GM18867 (cell line): ENCODE measurements around the gene SYT4.
"Not testable (repeated sequence)": the region's sequence is repeated elsewhere in the genome, so short reads cannot be mapped to it uniquely, and the experiment has no call there.

Experiments
- ATAC-seq: cut with Tn5 transposase; IDR thresholded peaks from one replicate; pipeline ENCODE4 v1.9.1; 2021; ENCODE audit warnings: mild to moderate bottlenecking, moderate library complexity; ENCODE audit not compliant: unreplicated experiment

SYT4 gene, protein sequence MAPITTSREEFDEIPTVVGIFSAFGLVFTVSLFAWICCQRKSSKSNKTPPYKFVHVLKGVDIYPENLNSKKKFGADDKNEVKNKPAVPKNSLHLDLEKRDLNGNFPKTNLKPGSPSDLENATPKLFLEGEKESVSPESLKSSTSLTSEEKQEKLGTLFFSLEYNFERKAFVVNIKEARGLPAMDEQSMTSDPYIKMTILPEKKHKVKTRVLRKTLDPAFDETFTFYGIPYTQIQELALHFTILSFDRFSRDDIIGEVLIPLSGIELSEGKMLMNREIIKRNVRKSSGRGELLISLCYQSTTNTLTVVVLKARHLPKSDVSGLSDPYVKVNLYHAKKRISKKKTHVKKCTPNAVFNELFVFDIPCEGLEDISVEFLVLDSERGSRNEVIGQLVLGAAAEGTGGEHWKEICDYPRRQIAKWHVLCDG

DNA sequence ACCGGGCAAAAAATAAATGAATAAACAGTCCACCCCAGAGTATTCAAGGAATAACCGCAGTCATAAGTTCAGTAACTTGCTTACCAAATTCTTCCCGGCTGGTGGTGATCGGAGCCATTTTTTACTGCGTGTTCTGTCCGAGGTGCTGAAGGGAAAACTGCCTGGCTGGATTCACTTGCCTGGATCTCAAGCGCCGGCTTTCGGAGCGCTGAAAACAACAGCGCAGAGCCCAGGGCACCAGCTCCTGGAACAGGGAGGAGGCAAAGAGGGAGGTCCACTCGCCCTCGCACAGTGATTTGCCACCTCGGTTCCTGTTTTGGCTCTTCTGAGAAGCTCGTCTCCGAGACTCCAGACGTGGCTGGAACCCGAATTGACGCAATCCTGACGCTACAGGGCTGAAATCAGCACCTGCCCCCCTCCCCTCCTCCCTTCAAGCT, at the start of gene SYT4:
TSS of gene SYT4 (minus strand) at position 327 of the 437 bp plus-strand sequence. CDS start at position 118, 209 bp downstream.
- no peak for ATAC-seq

DNA sequence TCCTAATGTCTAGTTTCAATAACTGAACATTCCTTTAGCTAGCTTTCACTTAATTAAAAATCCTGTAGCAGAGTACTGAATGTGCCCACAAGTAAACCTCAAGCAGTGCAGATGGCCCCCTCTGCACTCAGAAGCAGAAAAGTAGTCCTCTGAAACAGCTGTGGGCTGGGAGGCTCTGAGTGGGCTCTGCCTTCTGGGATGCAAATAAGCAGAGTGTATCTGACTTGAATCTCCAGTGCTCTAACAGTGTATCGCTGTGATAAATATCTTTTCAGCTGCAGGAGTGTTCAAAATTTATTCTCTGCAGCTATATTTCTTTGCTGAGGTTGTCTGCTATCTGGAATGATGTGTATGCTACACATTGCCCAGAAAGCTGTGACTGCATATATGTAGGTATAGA, 44.8 kb upstream of the SYT4 start:
- no peak for ATAC-seq

DNA sequence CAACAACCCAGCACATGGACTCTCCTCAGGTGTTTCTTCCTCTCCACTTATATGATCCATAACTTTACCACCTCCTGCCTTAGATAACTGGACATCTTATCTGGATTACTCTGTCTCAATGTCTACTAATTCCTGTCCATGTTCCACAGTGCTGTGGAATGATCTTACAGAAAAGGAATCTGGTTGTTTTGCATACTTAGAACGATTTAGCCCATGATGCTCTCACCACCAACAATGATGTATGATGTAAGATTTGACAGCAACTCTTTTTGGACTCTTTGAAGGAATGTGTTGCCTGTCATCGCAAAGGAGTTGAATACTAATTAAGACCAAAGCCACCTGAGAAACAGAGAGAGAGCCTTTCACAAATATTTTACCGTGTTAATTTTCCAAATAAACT, 37.7 kb upstream of the SYT4 start:
- no peak for ATAC-seq

DNA sequence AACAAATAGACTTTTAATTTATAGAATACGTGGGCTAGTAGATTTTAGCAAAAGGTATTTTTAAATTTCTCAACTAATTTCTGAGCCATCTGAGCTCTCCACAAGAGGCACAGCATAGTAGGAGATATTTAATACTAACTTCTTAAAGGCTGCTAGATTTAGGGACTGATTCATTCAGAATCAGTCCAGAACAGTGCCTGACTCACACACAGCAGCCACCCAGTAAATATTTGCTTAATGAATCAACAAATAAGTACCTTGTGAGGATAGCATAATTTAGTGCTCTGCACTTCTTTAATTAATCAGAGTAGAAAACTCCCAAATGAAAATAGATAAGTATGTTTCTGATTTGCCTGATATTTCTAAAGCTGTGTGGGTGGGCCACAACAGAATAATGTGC, 35.6 kb upstream of the SYT4 start:
- no peak for ATAC-seq

DNA sequence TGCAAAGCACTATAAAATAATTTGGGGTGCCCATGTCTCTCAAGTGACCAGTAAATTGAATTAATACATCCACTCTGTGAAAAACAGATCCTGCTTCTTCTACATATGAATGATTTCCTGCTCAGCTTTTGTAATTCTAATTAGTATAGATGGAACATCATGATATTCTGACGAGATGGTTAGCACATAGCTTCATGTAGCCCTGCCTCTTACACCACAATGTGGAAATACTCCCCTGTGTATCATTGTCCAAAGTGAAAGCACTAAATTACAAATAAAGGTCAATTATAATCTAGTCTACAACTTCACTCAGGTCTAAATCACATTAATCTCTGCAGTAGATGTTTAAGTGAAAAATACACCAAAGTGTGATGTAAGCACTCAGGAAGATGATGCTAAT, 32.9 kb upstream of the SYT4 start:
- no peak for ATAC-seq

DNA sequence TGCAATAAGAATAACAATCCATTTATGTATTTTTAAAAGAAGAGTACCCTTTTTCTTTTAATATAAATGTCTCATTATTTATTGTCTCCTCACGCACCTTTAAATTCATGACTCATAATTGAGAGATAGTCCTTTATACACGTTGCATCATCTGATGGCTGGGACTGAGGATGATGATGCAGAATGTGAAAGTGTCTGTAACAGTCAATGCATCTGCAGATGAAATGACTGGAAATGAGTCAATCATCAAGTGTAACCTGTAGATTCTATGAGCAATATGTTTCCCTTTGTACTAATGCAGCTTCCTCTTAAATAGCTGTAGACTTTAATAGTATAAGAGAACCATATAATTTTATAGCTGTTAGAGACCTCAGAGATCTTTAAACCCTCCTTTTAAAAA, 26.1 kb upstream of the SYT4 start:
- ATAC-seq: no peak

DNA sequence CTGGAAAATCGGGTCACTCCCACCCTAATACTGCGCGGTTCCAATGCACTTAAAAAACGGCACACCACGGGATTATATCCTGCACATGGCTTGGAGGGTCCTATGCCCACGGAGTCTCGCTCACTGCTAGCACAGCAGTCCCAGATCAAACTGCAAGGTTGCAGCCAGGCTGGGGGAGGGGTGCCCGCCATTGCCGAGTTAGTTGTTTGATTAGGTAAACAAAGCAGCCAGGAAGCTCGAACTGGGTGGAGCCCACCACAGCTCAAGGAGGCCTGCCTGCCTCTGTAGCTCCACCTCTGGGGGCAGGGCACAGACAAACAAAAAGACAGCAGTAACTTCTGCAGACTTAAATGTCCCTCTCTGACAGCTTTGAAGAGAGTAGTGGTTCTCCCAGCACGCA, 8.9 kb upstream of the SYT4 start:
- not testable (repeated sequence) for ATAC-seq

DNA sequence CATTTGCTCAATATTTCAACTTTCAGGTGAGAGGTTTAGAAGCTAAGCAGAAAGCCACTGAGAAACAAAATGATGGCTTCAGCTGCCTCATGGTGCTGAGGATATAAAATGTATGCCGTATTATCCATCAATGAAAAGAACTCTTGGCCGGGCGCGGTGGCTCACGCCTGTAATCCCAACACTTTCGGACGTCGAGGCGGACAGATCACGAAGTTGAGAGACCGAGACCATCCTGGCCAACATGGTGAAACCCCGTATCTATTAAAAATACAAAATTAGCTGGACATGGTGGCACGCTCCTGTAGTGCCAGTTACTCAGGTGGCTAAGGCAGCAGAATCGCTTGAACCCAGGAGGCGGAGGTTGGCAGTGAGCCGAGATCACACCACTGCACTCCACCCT, 6.0 kb upstream of the SYT4 start:
- no peak for ATAC-seq

DNA sequence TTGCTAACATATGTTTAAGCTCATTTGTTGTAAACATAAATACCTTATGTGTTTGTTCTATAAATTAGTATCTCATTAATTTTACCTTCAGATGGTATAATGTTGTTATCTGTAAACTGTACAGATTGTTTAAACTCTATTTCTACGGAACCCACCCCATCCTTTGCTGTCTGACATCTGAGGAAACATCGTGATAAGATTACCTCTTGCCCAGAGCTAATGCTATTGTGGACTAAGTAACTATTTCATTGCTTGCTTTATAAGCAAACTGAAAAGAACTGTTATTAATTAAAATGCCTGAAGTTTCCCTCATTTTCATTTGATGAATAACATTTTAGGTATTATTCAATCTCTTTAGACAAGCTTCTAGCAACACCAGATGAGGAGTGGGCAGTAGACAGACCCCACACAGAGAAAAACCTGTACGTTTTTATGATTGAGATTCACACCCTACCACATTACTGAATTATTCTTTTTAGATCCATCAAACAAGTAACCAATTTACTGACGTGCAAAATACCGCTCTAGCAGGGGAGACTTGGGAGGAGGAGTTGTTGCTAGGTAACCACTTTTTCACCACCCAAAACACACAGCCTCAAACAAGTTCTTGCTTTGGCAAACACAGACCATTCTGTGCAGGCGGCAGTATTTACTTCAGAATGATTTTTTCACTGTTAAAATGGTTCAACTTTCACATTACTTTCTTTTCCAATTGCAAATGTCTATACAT, 1.9 kb upstream of the SYT4 start:
- ATAC-seq: peak; percentile 79

DNA sequence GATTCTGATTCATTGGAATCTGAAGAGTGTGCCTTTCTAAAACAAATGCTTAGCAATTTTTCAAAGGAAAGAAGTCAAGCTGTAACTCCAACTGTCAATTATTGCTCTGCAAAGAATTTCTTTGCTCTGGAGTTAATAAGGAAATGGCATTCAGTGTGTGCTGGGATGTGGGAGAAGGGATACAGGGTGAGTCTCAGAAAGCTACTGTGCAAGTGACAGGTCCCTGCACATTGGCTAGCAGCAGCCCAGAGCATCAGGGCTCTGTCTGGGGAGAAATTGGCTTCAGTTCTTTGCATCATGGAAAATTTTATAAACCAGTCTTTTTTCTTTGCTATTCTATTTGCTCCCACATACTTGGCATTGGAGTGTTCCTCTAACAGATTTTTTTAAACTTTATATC, 1.1 kb upstream of the SYT4 start:
- ATAC-seq: no peak

DNA sequence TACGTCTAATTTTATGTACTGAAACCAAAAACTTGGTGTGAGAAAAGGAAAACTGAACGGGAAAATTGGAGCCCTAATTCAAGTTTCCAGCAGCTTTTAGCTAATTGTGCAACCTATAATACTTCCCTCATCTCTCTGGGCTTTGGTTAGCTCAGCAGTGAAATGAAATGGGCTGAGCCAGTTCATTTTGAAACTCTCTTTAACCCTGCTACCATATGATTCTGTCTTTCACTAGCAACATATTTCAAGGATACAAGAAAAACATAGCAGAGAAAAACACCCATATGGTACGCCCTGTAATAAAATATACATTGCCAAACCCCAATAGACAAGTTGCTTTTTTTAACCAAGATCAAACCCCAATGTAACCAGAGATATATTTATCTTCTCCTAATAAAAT, 799 bp downstream of the SYT4 start:
- no peak for ATAC-seq

DNA sequence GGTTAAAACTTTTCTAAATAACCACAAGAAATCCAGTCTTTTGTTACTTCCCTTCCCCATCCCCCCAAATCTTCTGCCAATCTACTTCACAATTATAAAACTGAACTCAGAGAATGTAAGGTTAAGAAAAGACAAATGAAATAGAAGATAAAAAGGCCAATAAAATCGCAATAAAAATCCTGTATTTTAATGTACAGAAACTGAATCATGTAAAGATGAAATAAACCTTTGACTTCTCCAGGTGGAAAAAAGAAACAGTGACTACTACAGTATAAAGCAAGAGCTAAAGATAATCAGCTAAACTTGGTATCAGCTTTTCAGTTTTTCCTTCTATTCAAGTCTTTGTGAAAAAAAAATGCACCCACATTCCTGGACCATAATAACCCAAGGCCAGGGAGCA, 1.7 kb downstream of the SYT4 start:
- no peak for ATAC-seq

DNA sequence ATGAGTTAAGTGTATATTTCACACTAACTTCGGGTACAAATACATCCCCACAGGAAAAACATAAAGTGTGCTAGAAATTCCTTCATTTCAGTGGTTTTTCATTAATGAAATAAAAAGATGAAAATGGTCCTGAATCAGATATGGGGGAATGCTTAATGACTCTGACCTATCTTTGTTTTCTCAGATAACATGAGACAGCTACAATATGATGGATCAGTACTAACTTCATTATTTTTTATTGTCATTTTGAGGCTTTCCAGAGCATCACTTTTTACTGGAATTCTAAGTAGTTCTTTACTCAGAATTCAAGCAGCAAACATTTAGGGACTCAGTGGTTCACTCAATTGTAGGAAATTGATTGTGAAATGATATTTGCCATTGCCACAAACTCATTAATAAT, 2.8 kb downstream of the SYT4 start:
- ATAC-seq: no peak

DNA sequence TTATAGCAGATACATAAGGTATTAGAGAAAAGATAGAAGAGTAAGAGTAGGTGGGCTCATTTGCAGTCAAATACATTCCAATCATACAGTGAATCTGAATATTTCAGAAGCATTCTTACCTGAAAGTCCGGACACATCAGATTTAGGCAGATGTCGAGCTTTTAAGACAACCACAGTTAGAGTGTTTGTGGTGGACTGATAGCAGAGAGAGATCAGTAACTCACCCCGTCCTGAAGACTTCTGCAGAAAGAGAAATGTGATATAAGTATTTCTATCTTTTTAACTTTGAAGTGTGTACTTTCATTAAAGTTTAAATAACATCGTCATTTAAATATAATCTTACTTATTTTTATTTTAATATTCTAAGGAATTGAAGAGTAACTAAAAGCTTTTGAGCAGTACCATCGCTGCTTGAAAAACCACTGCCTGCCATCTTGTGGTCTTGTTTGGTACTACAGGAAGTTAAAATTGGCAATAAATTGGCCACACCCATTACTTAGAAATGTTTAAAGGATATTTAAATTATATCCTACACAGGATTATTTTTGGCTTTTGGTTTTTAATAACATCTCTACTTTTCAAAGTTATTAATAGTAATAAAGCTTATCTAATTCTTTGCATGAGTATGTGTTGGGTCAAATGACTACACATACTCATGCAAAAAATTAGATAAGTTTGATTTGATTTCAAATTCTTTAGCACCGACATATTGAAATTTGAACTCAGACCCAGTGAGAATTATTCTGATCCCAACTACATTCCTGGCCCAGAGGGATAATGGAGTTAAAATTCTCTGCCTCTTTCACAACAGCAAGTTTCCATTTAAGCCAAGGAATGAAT, 5.5 kb downstream of the SYT4 start:
- ATAC-seq: peak; percentile 85

DNA sequence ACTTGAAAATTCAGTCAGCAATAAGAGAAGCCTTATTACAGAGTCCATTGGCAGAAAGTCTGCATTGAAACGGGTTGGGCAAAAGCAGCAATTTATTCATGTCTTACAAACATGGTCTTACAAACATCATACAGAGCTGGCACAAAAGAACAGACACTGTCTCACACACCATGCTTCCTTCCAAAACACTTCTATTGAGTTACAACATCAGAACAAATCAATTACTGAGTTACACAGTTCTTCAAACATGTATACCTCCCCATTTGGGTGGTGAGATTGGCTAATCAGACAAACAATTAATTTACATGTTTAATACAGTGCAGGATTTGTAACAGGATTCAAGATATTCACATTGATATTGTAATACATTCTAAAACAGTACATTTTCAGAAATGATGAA, 9.5 kb downstream of the SYT4 start:
- ATAC-seq: no peak

DNA sequence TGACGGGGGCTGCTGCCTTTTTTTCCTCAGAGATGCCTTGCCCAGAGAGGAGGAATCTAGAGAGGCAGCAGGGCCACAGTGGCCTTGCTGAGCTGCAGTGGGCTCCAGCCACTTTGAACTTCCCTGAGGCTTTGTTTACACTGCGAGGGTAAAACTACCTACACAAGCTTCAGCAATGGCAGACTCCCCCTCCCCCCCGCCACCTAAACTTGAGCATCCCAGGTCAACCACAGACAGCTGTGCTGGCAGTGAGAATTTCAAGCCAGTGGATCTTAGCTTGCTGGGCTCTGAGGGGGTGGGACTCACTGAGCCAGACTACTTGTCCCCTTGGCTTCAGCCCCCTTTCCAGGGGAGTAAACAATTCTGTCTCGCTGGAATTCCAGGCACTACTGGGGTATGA, 11.8 kb downstream of the SYT4 start:
- no peak for ATAC-seq

DNA sequence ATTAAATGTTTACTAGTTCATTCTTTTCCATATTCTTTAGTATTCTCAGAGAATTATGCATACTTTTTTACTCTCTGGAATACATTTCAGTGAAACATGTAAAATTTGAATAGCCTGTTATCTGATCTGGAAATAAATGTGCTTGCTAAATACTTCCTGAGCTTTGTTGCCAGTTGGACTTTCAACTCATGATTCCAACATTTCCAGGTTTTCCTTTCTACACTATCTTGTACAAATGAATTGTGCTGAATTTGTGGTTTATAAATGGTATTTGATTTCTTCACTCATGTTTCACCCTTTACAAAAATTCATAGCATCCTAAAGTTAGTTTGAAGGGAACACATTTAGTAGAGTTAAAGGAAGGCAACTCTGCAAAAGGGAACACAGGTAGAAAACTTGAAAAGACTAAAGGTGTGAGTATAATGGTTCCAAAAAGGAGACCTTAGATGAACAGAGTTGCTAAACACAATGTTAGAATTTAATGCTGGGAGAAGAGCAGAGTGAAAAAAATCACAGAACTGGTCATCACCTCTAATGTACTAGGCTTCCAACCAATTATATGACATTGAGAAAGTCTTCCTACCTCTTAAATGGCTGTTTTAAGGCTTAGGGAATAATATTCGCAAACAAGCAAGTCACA, 28.6 kb downstream of the SYT4 start:
- ATAC-seq: no peak

DNA sequence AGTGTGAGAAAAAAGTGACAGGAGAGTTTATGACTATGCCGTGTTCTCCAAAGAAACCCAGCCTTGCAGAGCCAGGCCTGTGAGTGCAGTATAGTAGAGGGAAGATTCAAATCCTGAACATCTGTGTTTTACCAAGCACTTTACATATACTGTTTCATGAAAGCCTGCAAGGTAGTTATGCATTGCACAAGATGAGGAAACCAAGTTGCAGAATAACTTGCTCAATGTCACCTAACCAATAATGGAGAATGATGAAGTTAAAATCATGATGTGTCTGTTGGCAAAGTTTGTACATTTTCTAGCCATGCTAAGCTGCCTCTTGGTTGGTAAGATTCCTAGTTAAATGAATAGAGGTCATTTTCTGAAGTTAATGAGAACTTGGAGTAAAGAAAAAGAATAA, 29.3 kb downstream of the SYT4 start:
- ATAC-seq: no peak

DNA sequence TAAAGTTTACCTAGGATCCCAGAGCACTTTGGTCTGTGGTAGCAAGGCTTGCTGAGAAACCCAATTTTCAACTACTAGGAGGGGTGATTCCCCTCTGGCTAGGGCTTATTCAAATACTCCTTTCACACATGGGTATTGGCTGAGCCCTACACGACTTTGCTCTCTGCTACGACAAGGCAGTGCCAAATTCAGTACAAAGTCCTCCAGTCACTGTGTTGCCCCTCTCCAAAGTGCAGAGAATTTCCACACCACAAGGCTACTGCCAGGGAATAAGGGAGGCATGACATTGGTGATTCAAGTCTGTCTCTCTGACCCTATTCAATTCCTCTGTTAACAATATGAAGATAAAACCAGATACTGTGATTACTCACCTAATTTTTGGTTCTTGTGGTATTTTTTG, 38.9 kb downstream of the SYT4 start:
- ATAC-seq: no peak

DNA sequence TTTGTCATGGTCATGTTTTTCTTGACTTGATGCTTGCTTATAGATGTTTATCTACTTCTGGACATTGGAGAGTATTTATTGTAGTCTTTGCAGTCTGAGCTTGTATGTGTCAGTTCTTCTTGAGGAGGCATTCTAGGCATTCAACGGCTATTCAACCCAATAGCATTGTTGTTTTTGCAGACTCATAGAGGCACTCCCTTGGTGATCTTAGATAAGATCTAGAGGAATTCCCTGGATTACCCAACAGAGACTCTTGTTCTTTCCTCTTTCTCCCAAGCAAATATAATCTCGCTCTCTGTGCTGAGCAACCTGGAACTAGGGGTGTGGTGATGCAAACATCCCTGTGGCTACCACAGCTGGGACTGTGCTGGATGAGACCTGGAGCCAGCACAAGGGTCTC, 40.4 kb downstream of the SYT4 start:
- no peak for ATAC-seq

DNA sequence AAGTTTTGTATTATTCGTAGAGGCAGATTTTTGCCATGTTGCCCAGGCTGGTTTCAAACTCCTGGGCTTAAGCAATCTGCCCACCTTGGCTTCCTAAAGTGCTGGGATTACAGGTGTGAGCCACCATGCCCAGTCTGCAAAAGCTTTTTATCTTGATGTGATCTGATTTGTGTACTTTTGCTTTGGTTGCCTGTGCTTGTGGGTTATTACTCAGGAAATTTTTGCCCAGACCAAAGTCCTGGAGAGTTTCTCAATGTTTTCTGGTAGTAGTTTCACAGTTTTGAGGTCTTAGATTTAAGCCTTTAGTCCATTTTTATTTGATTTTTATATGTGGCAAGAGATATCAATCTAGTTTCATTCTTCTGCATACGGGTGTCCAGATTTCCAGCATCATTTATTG, 42.4 kb downstream of the SYT4 start:
- no peak for ATAC-seq
